HG02884 (cell line): ENCODE results near the gene ST6GALNAC6.
"Not testable (repeated sequence)": the region's sequence is repeated elsewhere in the genome, so short reads cannot be mapped to it uniquely, and the experiment has no call there.

Experiments
- ATAC-seq: cut with Tn5 transposase; IDR thresholded peaks from one replicate; pipeline ENCODE4 v1.9.1; 2021; ENCODE audit warnings: mild to moderate bottlenecking, moderate library complexity; ENCODE audit not compliant: unreplicated experiment

Gene ST6GALNAC6

GRCh38 chr9:127858041-127858512 is 41.3 kb downstream of the ST6GALNAC6 start:
- ATAC-seq: no peak

- no peak for ATAC-seq
Observed at GRCh38 chr9:127857278-127857677, 42.1 kb downstream of the ST6GALNAC6 start.

GRCh38 chr9:127856729-127857116 is 42.7 kb downstream of the ST6GALNAC6 start:
- no peak for ATAC-seq

GRCh38 chr9:127856094-127856728 is 43.2 kb downstream of the ST6GALNAC6 start:
- no peak for ATAC-seq

GRCh38 chr9:127855522-127855921 is 43.9 kb downstream of the ST6GALNAC6 start:
- no peak for ATAC-seq

- ATAC-seq: no peak
Observed at GRCh38 chr9:127854960-127855359, 44.4 kb downstream of the ST6GALNAC6 start.

- no peak for ATAC-seq
Observed at GRCh38 chr9:127854184-127854806, 45.1 kb downstream of the ST6GALNAC6 start, which contains the start of gene ENG. TSS of gene ENG (minus strand) at chr9:127854658. CDS start at chr9:127854355, 303 bp downstream.

- no peak for ATAC-seq
Observed at GRCh38 chr9:127853312-127854183, 45.9 kb downstream of the ST6GALNAC6 start.

GRCh38 chr9:127852829-127853228 is 46.6 kb downstream of the ST6GALNAC6 start:
- no peak for ATAC-seq

GRCh38 chr9:127850286-127850830 is 49.0 kb downstream of the ST6GALNAC6 start:
- ATAC-seq: no peak

GRCh38 chr9:127848756-127849504 is 50.5 kb downstream of the ST6GALNAC6 start:
- ATAC-seq: no peak

GRCh38 chr9:127847833-127848755 is 51.3 kb downstream of the ST6GALNAC6 start:
- ATAC-seq: no peak

GRCh38 chr9:127847178-127847510 is 52.3 kb downstream of the ST6GALNAC6 start:
- no peak for ATAC-seq

GRCh38 chr9:127846443-127847177 is 52.8 kb downstream of the ST6GALNAC6 start:
- ATAC-seq: no peak

- not testable (repeated sequence) for ATAC-seq
Observed at GRCh38 chr9:127845619-127846018, 53.8 kb downstream of the ST6GALNAC6 start.

GRCh38 chr9:127844821-127845359 is 54.5 kb downstream of the ST6GALNAC6 start:
- ATAC-seq: no peak

- ATAC-seq: no peak
Observed at GRCh38 chr9:127841087-127841835, 58.1 kb downstream of the ST6GALNAC6 start.
